SK-N-SH (cell line): Measurements from ENCODE around the gene MLIP. TPM values are rescaled to one million over a fixed set of nuclear protein-coding genes. Genes with fewer than 3 reads are reported as not detected.

Source experiments
- CTCF ChIA-PET: fragments of 300-600, 350-600 bp; formaldehyde crosslinking; extraction: SDS; loops from one replicate; lab custom pipeline; 2021; lab: Yijun Ruan, JAX
- POLR2A ChIA-PET: fragments of 350-600 bp; sonication (Branson Sonifier 250); formaldehyde crosslinking; extraction: SDS; loops from one replicate; lab custom pipeline; 2020; ENCODE audit warnings: antibody characterized with exemption, inconsistent platforms; lab: Yijun Ruan, JAX
- DNase-seq: peaks from one replicate; pipeline ENCODE4 v3.0.0; 2012
- H2AFZ ChIP-seq: fragments of 200-600 bp; sonication (generic); 2 replicates; pipeline ENCODE4 v1.8.1; 2016; ENCODE audit warnings: antibody characterized with exemption, mild to moderate bottlenecking, low read depth
- H3F3A ChIP-seq: fragments of 200-600 bp; sonication (generic); replicated peaks from 2 replicates; pipeline ENCODE3; 2016; ENCODE audit warnings: antibody characterized with exemption, mild to moderate bottlenecking; ENCODE audit not compliant: insufficient read depth
- H3K27ac ChIP-seq, 2 experiments: fragments of 200-500 bp in 1 of 2; fragments of 200-600 bp in 1 of 2; sonication (Bioruptor generic) in 1 of 2; sonication (generic), shearing (Covaris generic) in 1 of 2; 2 replicates each; pipeline versions ENCODE4 v1.5.1 to v1.6.1; 2014 to 2016; ENCODE audit warnings: low read depth in 2 of 2, inconsistent platforms in 1 of 2, low read length in 1 of 2, mild to moderate bottlenecking in 1 of 2, mixed read lengths in 1 of 2
- H3K27me3 ChIP-seq: fragments of 200-600 bp; sonication (generic), shearing (Covaris generic); 2 replicates; pipeline ENCODE4 v1.6.1; 2016; ENCODE audit warnings: mixed run types; ENCODE audit not compliant: insufficient read depth
- H3K36me3 ChIP-seq, 2 experiments: fragments of 200-500 bp in 1 of 2; fragments of 200-600 bp in 1 of 2; sonication (Bioruptor generic) in 1 of 2; sonication (generic) in 1 of 2; replicated peaks in 1 of 2; 2 replicates each; pipeline versions ENCODE3 to v1.5.1; 2014 to 2016; ENCODE audit warnings: low read length in 1 of 2, mild to moderate bottlenecking in 1 of 2; ENCODE audit not compliant: insufficient read depth in 2 of 2, control insufficient read depth in 1 of 2
- H3K4me1 ChIP-seq, 2 experiments: fragments of 200-500 bp in 1 of 2; fragments of 200-600 bp in 1 of 2; sonication (Bioruptor generic) in 1 of 2; sonication (generic), shearing (Covaris generic) in 1 of 2; 2 replicates each; pipeline versions ENCODE4 v1.5.1 to v1.6.1; 2014 to 2016; ENCODE audit warnings: low read depth in 1 of 2, low read length in 1 of 2, mixed run types in 1 of 2; ENCODE audit not compliant: insufficient read depth in 2 of 2, control insufficient read depth in 1 of 2
- H3K4me2 ChIP-seq: fragments of 200-600 bp; sonication (generic), shearing (Covaris generic); 2 replicates; pipeline ENCODE4 v1.6.1; 2017; ENCODE audit warnings: mixed run types
- H3K4me3 ChIP-seq, 2 experiments: fragments of 200-500 bp in 1 of 2; fragments of 200-600 bp in 1 of 2; sonication (Bioruptor generic) in 1 of 2; sonication (generic), shearing (Covaris generic) in 1 of 2; 2 replicates each; pipeline versions ENCODE4 v1.5.1 to v1.8.1; 2014 to 2016; ENCODE audit warnings: low read depth in 2 of 2, inconsistent platforms in 1 of 2, low read length in 1 of 2, mild to moderate bottlenecking in 1 of 2, mixed read lengths in 1 of 2, moderate library complexity in 1 of 2
- H3K79me2 ChIP-seq: fragments of 200-600 bp; sonication (generic); 2 replicates; pipeline ENCODE4 v1.8.1; 2017; ENCODE audit warnings: mild to moderate bottlenecking; ENCODE audit not compliant: insufficient read depth
- H3K9ac ChIP-seq: fragments of 200-600 bp; sonication (generic); 2 replicates; pipeline ENCODE4 v1.6.1; 2017; ENCODE audit warnings: mixed run types
- H3K9me2 ChIP-seq: fragments of 200-600 bp; sonication (generic); 2 replicates; pipeline ENCODE4 v1.6.1; 2017; ENCODE audit warnings: mixed run types
- H3K9me3 ChIP-seq: fragments of 200-600 bp; sonication (generic); 2 replicates; pipeline ENCODE4 v1.6.1; 2017; ENCODE audit warnings: mixed run types, mild to moderate bottlenecking, moderate library complexity
- H4K20me1 ChIP-seq: fragments of 200-600 bp; sonication (generic); 2 replicates; pipeline ENCODE4 v1.6.1; 2017; ENCODE audit warnings: mild to moderate bottlenecking, mixed run types; ENCODE audit not compliant: insufficient read depth
- EP300 ChIP-seq, 2 experiments: IDR thresholded peaks; 2 replicates each; pipeline versions ENCODE4 v1.4.0 to v1.6.1; 2012; ENCODE audit warnings: borderline replicate concordance in 1 of 2, low read depth in 1 of 2, low read length in 1 of 2
- EZH2phosphoT487 ChIP-seq: fragments of 200-600 bp; sonication (generic); IDR thresholded peaks from 2 replicates; pipeline ENCODE4 v1.6.1; 2017; ENCODE audit warnings: low read depth, mixed run types, mild to moderate bottlenecking, antibody characterized with exemption, moderate library complexity, borderline replicate concordance
- FOSL2 ChIP-seq: IDR thresholded peaks from 2 replicates; pipeline ENCODE4 v1.4.0; 2012; ENCODE audit warnings: low read depth, mild to moderate bottlenecking, moderate library complexity, borderline replicate concordance
- GABPA ChIP-seq: IDR thresholded peaks from 2 replicates; pipeline ENCODE4 v1.4.0; 2012; ENCODE audit warnings: low read depth, mild to moderate bottlenecking
- JUND ChIP-seq: IDR thresholded peaks from 2 replicates; pipeline ENCODE4 v1.4.0; 2012
- MXI1 ChIP-seq: IDR thresholded peaks from 2 replicates; pipeline ENCODE4 v1.6.1; 2012; ENCODE audit warnings: mild to moderate bottlenecking, low read depth, low read length, improper control_type of control experiment
- RAD21 ChIP-seq: IDR thresholded peaks from 2 replicates; pipeline ENCODE4 v1.6.1; 2012; ENCODE audit warnings: mild to moderate bottlenecking, low read length
- RFX5 ChIP-seq: IDR thresholded peaks from 2 replicates; pipeline ENCODE4 v1.6.1; 2012; ENCODE audit warnings: mild to moderate bottlenecking, improper control_type of control experiment, low read length
- SMC3 ChIP-seq: IDR thresholded peaks from 2 replicates; pipeline ENCODE4 v1.6.1; 2012; ENCODE audit warnings: low read depth, low read length, improper control_type of control experiment
- TAF1 ChIP-seq: IDR thresholded peaks from 2 replicates; pipeline ENCODE4 v1.6.1; 2012; ENCODE audit warnings: low read depth, mild to moderate bottlenecking, low read length, moderate library complexity, borderline replicate concordance
- TCF12 ChIP-seq: IDR thresholded peaks from 2 replicates; pipeline ENCODE4 v1.4.0; 2012
- TEAD4 ChIP-seq: IDR thresholded peaks from 2 replicates; pipeline ENCODE4 v1.4.0; 2012; ENCODE audit warnings: mild to moderate bottlenecking, borderline replicate concordance; ENCODE audit not compliant: insufficient read depth
- YY1 ChIP-seq: IDR thresholded peaks from 2 replicates; pipeline ENCODE4 v1.4.0; 2012; ENCODE audit warnings: low read depth, mild to moderate bottlenecking
- WGBS: methylation state at CpG from one replicate; pipeline ENCODE4 v1.1.6; 2017; ENCODE audit warnings: low lambda C conversion rate; 5-methylcytosine and 5-hydroxymethylcytosine counted together
- polyA plus RNA-seq, 3 experiments: library from polyadenylated mRNA; depleted of rRNA; stranded (reverse); fragments of >200 nt; gene quantifications; 2 replicates each; pipeline ENCODE4 v1.2.3, GENCODE V29; 2012
- TF ChIP-seq, protein P1 (sequence below): IDR thresholded peaks from 2 replicates; pipeline ENCODE4 v1.4.0; 2012; ENCODE audit warnings: low read depth, borderline replicate concordance
- TF ChIP-seq, protein P2 (sequence below): IDR thresholded peaks from 2 replicates; pipeline ENCODE4; 2012
- TF ChIP-seq, protein P3 (sequence below): fragments of 150-350 bp; IDR thresholded peaks from 2 replicates; pipeline ENCODE4 v1.6.1; 2016; ENCODE audit warnings: mild to moderate bottlenecking, low read depth, low read length
- TF ChIP-seq, protein P4 (sequence below): IDR thresholded peaks from 2 replicates; pipeline ENCODE4 v1.4.0; 2012; ENCODE audit warnings: low read depth
- TF ChIP-seq, protein P5 (sequence below): IDR thresholded peaks from 2 replicates; pipeline ENCODE4 v1.4.0; 2012; ENCODE audit warnings: low read depth, borderline replicate concordance
- TF ChIP-seq, protein P6 (sequence below): fragments of 150-350 bp; IDR thresholded peaks from 2 replicates; pipeline ENCODE4 v1.6.1; 2017; ENCODE audit warnings: antibody characterized with exemption, low read length, low read depth, borderline replicate concordance

MLIP gene
- polyA plus RNA-seq, 1 of the 3 experiments (the other 2 are of a cell fraction): not detected

DNA sequence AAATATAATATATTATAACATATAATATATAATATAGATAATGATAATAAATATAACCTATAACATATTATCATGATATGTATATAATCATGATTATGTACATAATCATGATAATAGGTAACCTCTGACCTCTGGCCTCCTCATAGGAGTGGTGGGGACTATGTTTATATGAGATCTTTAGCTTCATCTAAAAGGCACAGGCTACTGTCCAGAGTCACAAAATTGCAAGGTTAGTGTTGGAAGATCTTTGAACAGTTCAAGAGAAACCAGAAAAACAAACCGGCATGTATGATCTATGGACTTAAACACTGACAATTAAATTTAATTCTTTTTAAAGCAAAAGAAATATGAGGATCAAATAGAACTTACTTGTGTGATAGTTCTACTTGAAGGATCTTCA, 141.3 kb downstream of the MLIP start:
- WGBS: 55% methylated on average over 1 of the region's 1 CpG
- Histone ChIP-seq H3K27ac (no peak overlapping the region), H3K9me3 (no peaks in the 10 kb centered on the region), H3F3A (no peaks in the 10 kb centered on the region), H3K9ac (no peak overlapping the region), H3K27me3 (no peaks in the 10 kb centered on the region), H3K4me1 (no peaks in the 10 kb centered on the region; a peak in 2 of 4 replicates), H3K9me2 (no peaks in the 10 kb centered on the region), H3K4me2 (no peak overlapping the region), H3K36me3 (no peaks in the 10 kb centered on the region), H3K4me3 (no peak overlapping the region), H2AFZ (peak overlapping the region; percentile 21; the same call in 1 of the 2 replicates), H4K20me1 (no peaks in the 10 kb centered on the region), H3K79me2 (no peaks in the 10 kb centered on the region)
- ChIA-PET POLR2A (no interaction called here), CTCF (no interaction called here)
- DNase-seq: no peak
- TF ChIP-seq, protein P1, sequence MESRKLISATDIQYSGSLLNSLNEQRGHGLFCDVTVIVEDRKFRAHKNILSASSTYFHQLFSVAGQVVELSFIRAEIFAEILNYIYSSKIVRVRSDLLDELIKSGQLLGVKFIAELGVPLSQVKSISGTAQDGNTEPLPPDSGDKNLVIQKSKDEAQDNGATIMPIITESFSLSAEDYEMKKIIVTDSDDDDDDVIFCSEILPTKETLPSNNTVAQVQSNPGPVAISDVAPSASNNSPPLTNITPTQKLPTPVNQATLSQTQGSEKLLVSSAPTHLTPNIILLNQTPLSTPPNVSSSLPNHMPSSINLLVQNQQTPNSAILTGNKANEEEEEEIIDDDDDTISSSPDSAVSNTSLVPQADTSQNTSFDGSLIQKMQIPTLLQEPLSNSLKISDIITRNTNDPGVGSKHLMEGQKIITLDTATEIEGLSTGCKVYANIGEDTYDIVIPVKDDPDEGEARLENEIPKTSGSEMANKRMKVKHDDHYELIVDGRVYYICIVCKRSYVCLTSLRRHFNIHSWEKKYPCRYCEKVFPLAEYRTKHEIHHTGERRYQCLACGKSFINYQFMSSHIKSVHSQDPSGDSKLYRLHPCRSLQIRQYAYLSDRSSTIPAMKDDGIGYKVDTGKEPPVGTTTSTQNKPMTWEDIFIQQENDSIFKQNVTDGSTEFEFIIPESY: no peak
- TF ChIP-seq FOSL2 (no peak), MXI1 (no peak), YY1 (no peak), TEAD4 (no peak), RFX5 (no peak), JUND (no peak)

DNA sequence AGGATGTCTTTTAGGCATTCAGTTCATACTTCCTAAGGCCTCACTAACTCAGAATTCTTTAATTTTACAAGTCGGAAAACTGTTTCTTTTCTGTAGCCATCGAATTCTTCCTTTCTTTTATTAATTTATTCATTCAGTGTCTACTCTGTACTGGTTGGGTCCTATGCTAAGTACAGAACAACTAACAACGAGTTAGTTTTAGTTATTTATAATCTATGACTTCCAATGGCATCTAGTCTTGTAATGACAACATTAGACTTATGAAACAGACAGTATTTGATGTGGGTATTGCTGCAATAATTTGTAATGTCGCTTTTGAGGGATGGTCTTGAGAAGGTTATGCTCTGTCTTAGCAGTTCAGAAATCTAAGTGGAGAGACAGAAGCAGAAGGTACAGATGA, 141.7 kb downstream of the MLIP start:
- no peaks in the 10 kb centered on the region for H3F3A ChIP-seq
- H3K4me1 ChIP-seq: no peaks in the 10 kb centered on the region; a peak in 2 of 4 replicates
- CTCF ChIA-PET: no interaction called here
- 26% methylated on average over 4 of the region's 4 CpGs for WGBS
- H3K9me3 ChIP-seq: no peaks in the 10 kb centered on the region
- H2AFZ ChIP-seq: peak overlapping the region; percentile 21; the same call in 1 of the 2 replicates
- H3K9ac ChIP-seq: no peak overlapping the region
- H3K4me3 ChIP-seq: no peak overlapping the region
- H3K4me2 ChIP-seq: no peak overlapping the region
- H4K20me1 ChIP-seq: no peaks in the 10 kb centered on the region
- POLR2A ChIA-PET: no interaction called here
- H3K79me2 ChIP-seq: no peaks in the 10 kb centered on the region
- H3K9me2 ChIP-seq: no peaks in the 10 kb centered on the region
- H3K27me3 ChIP-seq: no peaks in the 10 kb centered on the region
- no peak overlapping the region for H3K27ac ChIP-seq
- H3K36me3 ChIP-seq: no peaks in the 10 kb centered on the region
- TF ChIP-seq RAD21 (no peak), TAF1 (no peak), SMC3 (no peak), GABPA (no peak), FOSL2 (no peak), EZH2phosphoT487 (no peak), EP300 (IDR thresholded peaks at IDR 0.05; ENCODE audit: borderline replicate concordance in 1 of 2, low read depth in 1 of 2, low read length in 1 of 2) (no peak), YY1 (no peak), TCF12 (no peak)
- TF ChIP-seq, protein P2, sequence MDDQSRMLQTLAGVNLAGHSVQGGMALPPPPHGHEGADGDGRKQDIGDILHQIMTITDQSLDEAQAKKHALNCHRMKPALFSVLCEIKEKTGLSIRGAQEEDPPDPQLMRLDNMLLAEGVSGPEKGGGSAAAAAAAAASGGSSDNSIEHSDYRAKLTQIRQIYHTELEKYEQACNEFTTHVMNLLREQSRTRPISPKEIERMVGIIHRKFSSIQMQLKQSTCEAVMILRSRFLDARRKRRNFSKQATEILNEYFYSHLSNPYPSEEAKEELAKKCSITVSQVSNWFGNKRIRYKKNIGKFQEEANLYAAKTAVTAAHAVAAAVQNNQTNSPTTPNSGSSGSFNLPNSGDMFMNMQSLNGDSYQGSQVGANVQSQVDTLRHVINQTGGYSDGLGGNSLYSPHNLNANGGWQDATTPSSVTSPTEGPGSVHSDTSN: no peak
- TF ChIP-seq, protein P3, sequence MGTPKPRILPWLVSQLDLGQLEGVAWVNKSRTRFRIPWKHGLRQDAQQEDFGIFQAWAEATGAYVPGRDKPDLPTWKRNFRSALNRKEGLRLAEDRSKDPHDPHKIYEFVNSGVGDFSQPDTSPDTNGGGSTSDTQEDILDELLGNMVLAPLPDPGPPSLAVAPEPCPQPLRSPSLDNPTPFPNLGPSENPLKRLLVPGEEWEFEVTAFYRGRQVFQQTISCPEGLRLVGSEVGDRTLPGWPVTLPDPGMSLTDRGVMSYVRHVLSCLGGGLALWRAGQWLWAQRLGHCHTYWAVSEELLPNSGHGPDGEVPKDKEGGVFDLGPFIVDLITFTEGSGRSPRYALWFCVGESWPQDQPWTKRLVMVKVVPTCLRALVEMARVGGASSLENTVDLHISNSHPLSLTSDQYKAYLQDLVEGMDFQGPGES: no peak
- TF ChIP-seq, protein P4, sequence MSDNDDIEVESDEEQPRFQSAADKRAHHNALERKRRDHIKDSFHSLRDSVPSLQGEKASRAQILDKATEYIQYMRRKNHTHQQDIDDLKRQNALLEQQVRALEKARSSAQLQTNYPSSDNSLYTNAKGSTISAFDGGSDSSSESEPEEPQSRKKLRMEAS: no peak
- TF ChIP-seq, protein P1: no peak
- TF ChIP-seq, protein P5, sequence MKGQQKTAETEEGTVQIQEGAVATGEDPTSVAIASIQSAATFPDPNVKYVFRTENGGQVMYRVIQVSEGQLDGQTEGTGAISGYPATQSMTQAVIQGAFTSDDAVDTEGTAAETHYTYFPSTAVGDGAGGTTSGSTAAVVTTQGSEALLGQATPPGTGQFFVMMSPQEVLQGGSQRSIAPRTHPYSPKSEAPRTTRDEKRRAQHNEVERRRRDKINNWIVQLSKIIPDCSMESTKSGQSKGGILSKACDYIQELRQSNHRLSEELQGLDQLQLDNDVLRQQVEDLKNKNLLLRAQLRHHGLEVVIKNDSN: no peak
- TF ChIP-seq, protein P6, sequence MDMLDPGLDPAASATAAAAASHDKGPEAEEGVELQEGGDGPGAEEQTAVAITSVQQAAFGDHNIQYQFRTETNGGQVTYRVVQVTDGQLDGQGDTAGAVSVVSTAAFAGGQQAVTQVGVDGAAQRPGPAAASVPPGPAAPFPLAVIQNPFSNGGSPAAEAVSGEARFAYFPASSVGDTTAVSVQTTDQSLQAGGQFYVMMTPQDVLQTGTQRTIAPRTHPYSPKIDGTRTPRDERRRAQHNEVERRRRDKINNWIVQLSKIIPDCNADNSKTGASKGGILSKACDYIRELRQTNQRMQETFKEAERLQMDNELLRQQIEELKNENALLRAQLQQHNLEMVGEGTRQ: no peak
- DNase-seq: no peak
